Central memory CD4-positive, alpha-beta T cell (primary cell): ENCODE measurements around the gene GALNT1.

ENCODE experiments used
- DNase-seq: peaks from one replicate; pipeline ENCODE4 v3.0.0; 2022

Gene GALNT1

GRCh38 chr18:35582899-35583558 lies 1.5 kb downstream of the GALNT1 start:
- no peak for DNase-seq

DNA sequence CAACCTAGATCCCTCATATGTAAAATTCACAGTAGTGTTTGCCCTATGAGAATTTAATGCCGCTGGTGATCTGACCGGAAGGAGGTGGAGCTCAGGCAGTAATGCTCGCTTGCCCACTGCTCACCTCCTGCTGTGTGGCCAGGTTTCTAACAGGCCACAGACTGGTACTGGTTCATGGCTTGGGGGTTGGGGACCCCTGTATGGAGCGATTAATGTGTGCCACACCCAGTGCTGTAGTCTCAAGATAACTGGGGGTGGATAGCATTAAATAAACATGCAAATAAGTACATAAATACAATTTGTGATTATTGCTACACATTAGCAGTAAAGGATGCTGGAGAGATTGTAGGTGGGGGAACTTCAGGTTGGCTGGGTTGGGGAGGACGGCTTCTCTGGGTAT lies 3.2 kb downstream of the GALNT1 start:
- DNase-seq: no peak

DNA sequence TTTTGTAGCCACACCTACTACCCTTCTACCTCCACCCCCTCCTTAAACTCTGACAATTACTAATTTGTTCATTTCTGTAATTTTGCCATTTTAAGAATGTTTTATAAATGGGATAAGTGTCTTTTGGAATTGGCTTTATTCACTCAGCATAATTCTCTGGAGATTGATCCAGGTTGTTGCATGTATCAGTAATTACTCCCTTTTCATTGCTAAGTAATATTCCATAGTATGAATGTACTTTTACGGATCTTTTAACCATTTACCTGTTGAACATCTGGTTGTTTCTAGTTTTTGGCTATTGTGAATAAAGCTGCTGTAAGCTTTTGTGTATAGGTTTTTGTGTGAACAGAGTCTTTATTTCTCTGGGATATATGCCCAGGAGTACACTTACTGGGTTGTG lies 4.1 kb downstream of the GALNT1 start:
- no peak for DNase-seq

- DNase-seq: no peak
Observed at GRCh38 chr18:35588122-35588521, 6.6 kb downstream of the GALNT1 start.

- DNase-seq: peak; percentile 9
Observed at GRCh38 chr18:35588995-35589394, 7.5 kb downstream of the GALNT1 start.

DNA sequence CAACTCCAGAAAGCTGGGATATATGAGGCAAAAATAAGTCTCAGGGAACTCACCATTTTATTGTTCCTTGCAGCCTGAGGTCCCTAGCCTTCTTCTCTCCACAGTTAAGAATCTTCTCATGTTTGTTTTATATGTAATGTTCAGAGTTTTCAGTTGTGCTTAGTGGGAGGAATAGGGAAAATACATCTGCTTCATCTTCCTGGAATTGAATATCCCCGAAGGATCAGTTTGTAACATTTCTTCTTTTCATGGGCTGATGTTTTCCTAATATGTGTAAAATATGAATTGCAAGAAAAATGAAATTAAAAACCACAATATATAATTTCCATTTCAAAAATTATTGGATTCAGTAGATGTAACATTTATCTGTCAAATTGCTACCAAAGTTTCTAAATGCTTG lies 8.0 kb downstream of the GALNT1 start:
- DNase-seq: no peak

DNA sequence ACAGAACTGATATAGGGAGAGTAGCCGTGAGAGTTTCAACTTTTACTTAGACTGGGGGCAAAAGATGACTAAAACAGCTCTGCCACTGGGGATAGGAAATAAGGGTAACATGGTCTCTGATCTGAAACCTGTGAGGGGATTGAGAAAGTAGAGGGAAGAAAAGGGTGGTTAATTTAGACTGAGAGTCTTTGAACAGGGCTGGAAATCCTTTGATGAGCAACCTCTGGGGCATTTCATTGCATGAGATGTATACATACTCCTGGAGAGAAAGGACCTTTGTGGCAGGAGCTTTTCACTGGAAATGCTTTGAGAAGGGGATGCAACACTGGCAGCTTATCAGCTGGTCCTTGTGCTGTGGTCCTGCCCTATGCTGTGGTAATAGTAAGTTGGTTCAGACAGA lies 9.4 kb downstream of the GALNT1 start:
- no peak for DNase-seq

- DNase-seq: no peak
Observed at GRCh38 chr18:35592298-35592697, 10.8 kb downstream of the GALNT1 start.

- no peak for DNase-seq
Observed at GRCh38 chr18:35593859-35594258, 12.3 kb downstream of the GALNT1 start.

DNA sequence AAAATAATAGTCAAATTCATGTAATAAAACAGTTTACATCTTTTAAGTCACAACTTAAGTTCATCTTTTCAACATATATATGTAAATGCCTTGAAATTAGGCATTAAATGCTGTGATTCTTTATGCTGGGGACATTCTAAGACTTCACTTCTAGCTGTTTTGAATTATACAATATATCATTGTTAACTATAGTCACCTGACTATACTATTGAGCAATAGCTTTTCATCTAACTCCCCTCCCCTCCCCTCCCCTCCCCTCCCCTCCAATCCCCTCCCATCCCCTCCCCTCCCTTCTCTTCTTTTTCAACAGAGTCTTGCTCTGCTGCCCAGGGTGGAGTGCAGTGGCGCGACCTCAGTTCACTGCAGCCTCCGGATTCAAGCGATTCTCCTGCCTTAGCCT lies 16.2 kb downstream of the GALNT1 start:
- DNase-seq: no peak

GRCh38 chr18:35602193-35602820 lies 20.8 kb downstream of the GALNT1 start:
- no peak for DNase-seq

DNA sequence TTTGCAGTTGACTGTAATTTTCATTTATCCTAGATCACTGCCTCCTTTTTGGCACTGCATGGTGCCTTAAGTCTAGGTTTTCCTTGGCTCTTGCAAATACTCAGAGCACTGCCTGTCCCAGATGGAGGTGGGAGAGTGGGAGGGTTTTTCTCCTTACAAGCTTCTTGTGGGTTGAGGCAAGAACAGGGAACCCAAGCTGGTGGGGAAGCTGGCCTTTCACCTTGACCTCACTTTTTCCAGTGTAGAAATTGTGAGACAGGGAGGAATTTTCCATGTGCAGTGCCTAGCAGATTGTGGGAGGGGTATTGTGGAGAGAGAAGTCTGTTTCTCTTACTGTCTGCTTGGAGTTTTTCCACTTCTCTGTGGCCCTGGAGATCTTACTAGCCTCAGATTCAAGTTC lies 21.5 kb downstream of the GALNT1 start:
- no peak for DNase-seq

- DNase-seq: no peak
Observed at GRCh38 chr18:35603528-35603927, 22.0 kb downstream of the GALNT1 start.

DNA sequence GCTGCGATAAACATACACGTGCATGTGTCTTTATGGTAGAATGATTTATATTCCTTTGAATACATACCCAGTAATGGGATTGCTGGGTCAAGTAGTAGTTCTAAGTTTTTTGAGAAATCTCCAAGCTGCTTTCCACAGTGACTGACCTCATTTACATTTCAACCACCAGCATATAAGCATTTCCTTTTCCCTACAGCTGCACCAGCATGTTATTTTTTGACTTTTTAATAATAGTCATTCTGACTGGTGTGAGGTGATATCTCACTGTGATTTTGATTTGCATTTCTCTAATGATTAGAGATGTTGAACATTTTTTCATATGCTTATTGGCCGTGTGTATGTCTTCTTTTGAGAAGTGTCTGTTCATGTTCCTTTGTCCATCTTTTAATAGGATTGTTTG lies 22.8 kb downstream of the GALNT1 start:
- no peak for DNase-seq

DNA sequence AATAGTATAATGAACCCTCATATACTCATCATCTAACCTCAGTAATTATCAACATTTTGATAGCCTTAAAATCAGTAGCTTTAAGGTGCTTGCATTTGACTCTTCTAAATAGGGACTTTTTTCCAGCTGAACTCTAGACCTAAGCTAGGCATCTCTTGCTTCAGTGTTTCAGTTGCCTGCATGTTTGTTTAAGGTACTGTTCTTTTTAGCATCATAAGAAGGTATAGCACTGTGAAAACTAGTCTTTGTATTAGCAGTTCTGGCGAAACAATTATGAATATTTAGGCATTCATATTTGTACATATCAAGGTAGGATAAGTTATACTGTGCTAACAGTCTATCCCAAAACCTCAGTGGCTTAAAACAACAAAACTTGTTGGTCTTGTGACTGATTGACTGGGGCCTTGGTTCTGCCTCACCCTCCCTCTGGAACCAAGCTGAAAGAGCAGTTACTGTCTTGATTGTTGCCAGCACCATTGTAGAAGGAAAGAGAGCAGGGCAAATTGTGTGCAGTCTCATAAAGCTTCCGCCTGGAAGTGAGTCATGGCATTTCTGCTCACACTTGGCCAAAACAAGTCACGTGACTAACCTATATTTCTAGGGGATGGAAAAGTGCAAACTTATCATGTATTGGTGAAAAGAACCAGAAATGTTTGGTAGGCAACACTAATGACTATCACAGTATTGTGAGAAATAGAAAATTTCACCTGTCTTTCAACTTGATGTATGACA lies 24.3 kb downstream of the GALNT1 start:
- no peak for DNase-seq

GRCh38 chr18:35609236-35609635 lies 27.7 kb downstream of the GALNT1 start:
- DNase-seq: no peak

DNA sequence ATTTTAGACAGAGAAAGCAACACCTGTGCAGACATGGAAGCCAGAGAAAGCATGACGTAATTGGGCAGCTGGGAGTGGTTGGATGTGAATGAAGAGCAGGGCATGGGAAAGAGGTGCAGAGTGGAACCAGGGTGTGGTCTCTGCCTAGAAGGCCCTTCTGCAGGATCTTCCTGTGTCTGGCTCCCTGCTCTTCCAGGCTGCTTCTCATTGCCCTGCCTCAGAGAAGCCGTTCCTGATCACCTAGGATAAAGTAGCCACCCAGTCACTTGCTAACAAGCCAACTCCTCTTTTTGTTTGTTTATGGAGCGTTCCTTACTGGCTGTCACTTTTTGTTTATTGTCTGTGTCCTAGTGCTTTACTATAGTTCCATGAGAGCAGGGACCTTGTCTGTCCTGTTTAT lies 28.5 kb downstream of the GALNT1 start:
- DNase-seq: no peak

- no peak for DNase-seq
Observed at GRCh38 chr18:35610724-35611123, 29.2 kb downstream of the GALNT1 start.

DNA sequence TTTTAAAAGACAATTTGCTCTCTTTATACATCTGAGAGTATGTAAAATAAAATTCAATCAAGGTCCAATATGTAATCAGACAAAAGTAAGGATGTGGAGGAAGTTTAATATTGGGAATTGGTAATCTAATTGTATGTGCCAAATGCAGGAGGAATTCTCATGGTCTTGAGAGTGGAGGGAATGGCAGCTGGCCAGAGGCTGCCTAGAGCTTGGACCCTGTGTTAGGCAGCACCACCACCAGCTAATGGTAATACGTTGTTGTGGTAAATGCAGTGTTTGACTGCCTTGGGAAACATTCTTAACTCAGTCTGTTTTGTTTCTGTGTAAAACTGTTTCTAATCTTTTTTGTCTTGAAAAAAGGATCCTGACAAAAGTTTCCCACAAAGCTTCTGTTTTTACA lies 30.0 kb downstream of the GALNT1 start:
- DNase-seq: no peak

- DNase-seq: no peak
Observed at GRCh38 chr18:35616074-35616473, 34.5 kb downstream of the GALNT1 start.

GRCh38 chr18:35616664-35617423 lies 35.3 kb downstream of the GALNT1 start:
- peak; percentile 51 for DNase-seq

DNA sequence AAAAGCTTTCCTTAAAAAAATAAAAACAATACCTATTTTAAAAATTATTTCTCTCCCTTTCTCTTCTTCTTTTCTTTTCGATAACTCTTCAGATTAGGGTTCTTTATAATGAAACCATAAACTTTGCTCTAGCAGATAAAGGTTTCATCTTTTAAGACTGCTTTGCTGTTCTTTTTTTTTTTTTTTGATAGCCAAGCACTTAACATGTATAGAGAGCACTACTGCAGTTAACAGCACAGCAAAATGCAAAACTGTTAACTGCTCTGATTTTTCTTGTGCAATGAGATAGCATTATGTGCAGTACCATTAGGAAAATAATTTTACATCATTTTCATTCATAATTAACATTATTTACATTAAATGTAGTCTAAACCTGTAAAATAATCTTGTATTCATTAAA lies 36.3 kb downstream of the GALNT1 start:
- DNase-seq: no peak

GRCh38 chr18:35618289-35618688 lies 36.7 kb downstream of the GALNT1 start:
- DNase-seq: no peak

DNA sequence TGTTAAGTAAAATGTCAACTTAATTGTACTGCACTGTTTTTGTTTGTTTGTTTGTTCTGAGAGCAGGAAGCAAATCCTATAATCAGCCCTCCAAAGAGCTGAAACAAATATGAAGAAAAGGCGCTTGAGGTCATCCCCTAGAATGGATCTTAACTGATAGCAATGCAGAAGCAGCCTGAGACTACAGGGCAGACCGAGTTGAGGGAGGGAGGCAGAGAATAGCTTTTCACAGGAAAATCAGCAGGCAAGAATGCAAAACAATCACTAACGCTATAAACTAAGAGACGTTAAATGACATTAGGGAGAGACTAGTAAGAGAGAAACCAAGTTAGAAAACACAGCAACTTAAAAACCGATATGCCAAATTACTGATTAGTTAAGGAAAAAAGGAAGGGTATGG lies 37.2 kb downstream of the GALNT1 start:
- no peak for DNase-seq
